Progenitor cell of endocrine pancreas (in vitro differentiated cells): ENCODE data around the gene RFPL3. TPM values are rescaled to one million over a fixed set of nuclear protein-coding genes. Genes with fewer than 3 reads are reported as not detected.
"Not testable (repeated sequence)": the region's sequence is repeated elsewhere in the genome, so short reads cannot be mapped to it uniquely, and the experiment has no call there.

ENCODE experiments used
- DNase-seq: peaks from one replicate; pipeline ENCODE4 v3.0.0; 2021; ENCODE audit warnings: low spot score; ENCODE audit not compliant: unreplicated experiment
- H3K27ac Mint-ChIP-seq: 2 replicates; pipeline ENCODE4 v1.8.0; 2021; ENCODE audit warnings: mild to moderate bottlenecking, moderate library complexity, mixed read lengths
- H3K27me3 Mint-ChIP-seq: 2 replicates; pipeline ENCODE4 v1.8.0; 2021; ENCODE audit warnings: mixed read lengths
- H3K36me3 Mint-ChIP-seq: 2 replicates; pipeline ENCODE4 v1.8.0; 2022; ENCODE audit warnings: mixed read lengths; ENCODE audit not compliant: insufficient read depth
- H3K4me1 Mint-ChIP-seq: 2 replicates; pipeline ENCODE4 v1.8.0; 2021; ENCODE audit warnings: low read depth, mixed read lengths
- H3K4me3 Mint-ChIP-seq: 2 replicates; pipeline ENCODE4 v1.8.0; 2021; ENCODE audit warnings: low read depth, mild to moderate bottlenecking, moderate library complexity, mixed read lengths
- H3K9me3 Mint-ChIP-seq: 2 replicates; pipeline ENCODE4 v1.8.0; 2021; ENCODE audit warnings: low read depth, mixed read lengths
- total RNA-seq: library from RNA; stranded (reverse); gene quantifications from 2 replicates; pipeline ENCODE4 v1.2.1, GENCODE V29; 2021
- TF ChIP-seq, protein P1 (sequence below): fragments of 200-600 bp; sonication (generic); IDR thresholded peaks from one replicate; pipeline ENCODE4 v1.5.0; 2021; ENCODE audit warnings: antibody characterized with exemption, mild to moderate bottlenecking; ENCODE audit not compliant: unreplicated experiment

RFPL3 gene
- total RNA-seq, 1 donor from 2014 or later, result not detected

DNA sequence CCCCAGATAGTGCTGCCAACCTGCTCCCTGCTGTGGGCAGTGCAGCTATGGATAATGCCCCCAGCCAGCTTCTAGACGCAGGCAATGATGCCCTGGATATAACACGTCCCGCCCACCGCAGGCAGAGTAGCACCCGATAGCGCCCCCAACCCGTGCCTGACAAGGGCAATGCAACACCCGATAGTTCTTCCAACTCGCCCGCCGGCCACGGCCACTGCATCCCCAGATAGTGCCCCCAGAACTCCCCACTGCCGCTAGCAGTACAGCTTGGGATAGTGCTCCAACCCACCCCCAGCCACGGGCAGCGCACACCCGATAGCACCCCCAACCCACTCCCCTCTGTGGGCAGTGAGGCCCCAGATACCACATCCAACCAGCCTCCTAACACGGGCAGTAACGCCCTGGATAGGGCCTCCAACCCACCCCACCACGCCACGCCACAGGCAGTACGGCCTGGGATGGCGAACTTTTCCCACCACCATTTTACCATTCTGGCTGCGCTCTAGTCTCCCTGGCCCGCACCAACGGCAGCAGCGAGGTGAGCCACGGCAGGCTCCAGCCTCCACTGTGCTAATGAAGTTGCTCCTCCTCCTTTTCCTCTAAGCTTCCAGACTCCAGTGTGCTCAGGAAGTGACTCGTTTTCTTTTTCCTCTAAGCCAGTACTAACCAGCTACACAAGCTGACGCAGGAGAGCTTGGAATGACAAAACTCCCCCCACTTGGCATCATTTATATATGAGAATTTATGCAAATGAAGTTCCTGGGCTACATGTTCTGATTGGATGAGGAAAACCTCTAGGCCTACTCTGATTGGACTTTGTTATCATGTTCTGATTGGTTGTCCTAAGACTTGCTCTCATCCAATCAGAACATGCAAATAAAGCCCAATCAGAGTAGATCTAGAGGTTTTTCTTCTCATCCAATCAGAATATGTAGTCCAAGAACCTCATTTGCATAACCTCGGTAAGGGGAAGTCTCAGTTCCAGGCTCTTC lies 3.0 kb upstream of the RFPL3 start:
- TF ChIP-seq, protein P1, sequence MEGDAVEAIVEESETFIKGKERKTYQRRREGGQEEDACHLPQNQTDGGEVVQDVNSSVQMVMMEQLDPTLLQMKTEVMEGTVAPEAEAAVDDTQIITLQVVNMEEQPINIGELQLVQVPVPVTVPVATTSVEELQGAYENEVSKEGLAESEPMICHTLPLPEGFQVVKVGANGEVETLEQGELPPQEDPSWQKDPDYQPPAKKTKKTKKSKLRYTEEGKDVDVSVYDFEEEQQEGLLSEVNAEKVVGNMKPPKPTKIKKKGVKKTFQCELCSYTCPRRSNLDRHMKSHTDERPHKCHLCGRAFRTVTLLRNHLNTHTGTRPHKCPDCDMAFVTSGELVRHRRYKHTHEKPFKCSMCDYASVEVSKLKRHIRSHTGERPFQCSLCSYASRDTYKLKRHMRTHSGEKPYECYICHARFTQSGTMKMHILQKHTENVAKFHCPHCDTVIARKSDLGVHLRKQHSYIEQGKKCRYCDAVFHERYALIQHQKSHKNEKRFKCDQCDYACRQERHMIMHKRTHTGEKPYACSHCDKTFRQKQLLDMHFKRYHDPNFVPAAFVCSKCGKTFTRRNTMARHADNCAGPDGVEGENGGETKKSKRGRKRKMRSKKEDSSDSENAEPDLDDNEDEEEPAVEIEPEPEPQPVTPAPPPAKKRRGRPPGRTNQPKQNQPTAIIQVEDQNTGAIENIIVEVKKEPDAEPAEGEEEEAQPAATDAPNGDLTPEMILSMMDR, result no peak
- Mint-ChIP-seq H3K27ac (no peak overlapping the region), H3K4me1 (no peaks in the 10 kb centered on the region), H3K9me3 (no peaks in the 10 kb centered on the region), H3K4me3 (no peak overlapping the region), H3K27me3 (no peaks in the 10 kb centered on the region), H3K36me3 (no peaks in the 10 kb centered on the region)
- no peak for DNase-seq

DNA sequence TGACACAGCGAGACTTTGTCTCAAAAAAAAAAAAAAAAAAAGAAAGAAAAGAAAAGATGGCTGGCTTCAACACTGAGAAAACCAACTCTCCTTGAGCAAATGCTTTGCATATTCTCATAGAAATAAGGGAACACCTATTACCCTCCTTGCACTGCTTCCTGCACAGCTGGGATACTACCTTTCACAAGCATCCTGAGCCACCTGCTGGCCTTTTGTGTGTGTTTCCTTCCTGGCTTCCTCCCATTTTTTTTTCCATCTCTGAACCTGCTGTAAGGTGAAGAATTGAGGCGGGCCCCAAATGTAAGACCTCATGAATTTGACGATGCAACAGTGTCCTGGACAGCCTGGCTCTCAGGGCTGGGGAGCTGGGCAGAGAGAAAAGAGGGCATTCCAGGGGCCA lies 1.9 kb upstream of the RFPL3 start:
- H3K9me3 Mint-ChIP-seq, result no peaks in the 10 kb centered on the region

DNA sequence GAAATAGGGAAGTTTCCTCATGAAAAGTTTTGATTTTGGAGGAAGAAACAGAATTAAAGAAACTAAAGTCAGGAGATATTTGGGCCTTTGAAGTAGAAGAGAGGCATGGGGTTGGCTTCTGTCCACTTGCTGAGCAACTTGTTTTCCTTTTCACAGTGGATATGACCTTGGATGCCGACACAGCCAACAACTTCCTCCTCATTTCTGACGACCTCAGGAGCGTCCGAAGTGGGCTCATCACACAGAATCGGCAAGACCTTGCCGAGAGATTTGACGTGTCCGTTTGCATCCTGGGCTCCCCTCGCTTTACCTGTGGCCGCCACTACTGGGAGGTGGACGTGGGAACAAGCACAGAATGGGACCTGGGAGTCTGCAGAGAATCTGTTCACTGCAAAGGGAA lies 2.4 kb downstream of the RFPL3 start:
- not testable (repeated sequence) for H3K27me3 Mint-ChIP-seq

More for the DNA sequence above, 1.9 kb upstream of the RFPL3 start:
- Mint-ChIP-seq H3K36me3 (no peaks in the 10 kb centered on the region), H3K4me1 (no peaks in the 10 kb centered on the region), H3K27me3 (no peaks in the 10 kb centered on the region), H3K4me3 (no peak overlapping the region), H3K27ac (no peak overlapping the region)
- no peak for DNase-seq
- TF ChIP-seq, protein P1, result peak; percentile 44

DNA sequence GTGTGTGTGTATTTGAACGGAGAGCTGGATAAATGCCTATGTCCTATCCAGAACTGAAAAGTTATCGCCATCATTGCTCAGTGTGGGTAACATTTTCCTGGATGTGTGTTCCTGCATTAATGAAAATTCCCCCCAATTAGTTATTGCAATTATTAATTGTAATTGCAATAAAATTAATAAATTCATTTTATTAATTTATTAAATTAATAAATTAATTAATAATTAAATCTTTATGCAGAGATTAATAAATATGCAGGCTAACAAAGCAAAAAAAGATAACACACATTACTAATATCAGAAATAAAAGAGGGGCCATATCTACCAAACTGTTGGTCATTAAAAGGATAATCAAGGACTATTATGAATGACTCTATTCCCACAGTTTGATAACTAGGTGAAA lies 3.6 kb downstream of the RFPL3 start:
- peaks cover 8% of the 10 kb centered on the region for H3K27me3 Mint-ChIP-seq
- no peaks in the 10 kb centered on the region for H3K36me3 Mint-ChIP-seq
- no peak overlapping the region for H3K4me3 Mint-ChIP-seq
- H3K4me1 Mint-ChIP-seq, result no peaks in the 10 kb centered on the region
- H3K27ac Mint-ChIP-seq, result no peak overlapping the region
- no peaks in the 10 kb centered on the region for H3K9me3 Mint-ChIP-seq
- TF ChIP-seq, protein P1, result no peak
- no peak for DNase-seq

More for the DNA sequence above, 2.4 kb downstream of the RFPL3 start:
- not testable (repeated sequence) for DNase-seq, H3K4me3 Mint-ChIP-seq, H3K27ac Mint-ChIP-seq, H3K4me1 Mint-ChIP-seq, H3K36me3 Mint-ChIP-seq, H3K9me3 Mint-ChIP-seq

DNA sequence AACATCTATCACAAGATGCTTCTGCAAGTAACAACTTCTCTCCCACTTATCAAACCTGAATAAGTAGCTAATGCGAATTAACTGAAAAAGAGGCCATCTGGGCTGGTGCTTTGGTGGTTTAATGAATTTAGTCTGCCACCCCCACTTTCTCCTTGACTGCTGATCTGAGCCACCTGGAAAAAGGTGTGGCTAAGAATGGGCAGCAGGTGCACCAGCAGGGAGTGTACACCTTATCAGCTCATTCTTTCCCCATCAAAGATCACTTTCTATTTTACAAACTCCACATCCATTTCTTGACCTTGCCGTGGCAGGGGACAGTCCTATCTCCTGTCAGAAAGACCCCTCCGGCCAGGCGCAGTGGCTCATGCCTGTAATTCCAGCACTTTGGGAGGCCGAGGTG lies 6.5 kb downstream of the RFPL3 start:
- peaks cover 8% of the 10 kb centered on the region for H3K27me3 Mint-ChIP-seq
- H3K36me3 Mint-ChIP-seq, result no peaks in the 10 kb centered on the region
- no peak overlapping the region for H3K4me3 Mint-ChIP-seq
- H3K9me3 Mint-ChIP-seq, result no peaks in the 10 kb centered on the region
- H3K27ac Mint-ChIP-seq, result no peak overlapping the region
- DNase-seq, result no peak
- TF ChIP-seq, protein P1, result no peak
- H3K4me1 Mint-ChIP-seq, result peaks cover 2% of the 10 kb centered on the region
